RWPE1 (cell line): ENCODE data around the gene BRWD1.
A peak's percentile ranks its signal among the peaks of the same experiment; 100 is the strongest.
"Not testable (repeated sequence)": the region's sequence is repeated elsewhere in the genome, so short reads cannot be mapped to it uniquely, and the experiment has no call there.

Source experiments
- CTCF ChIA-PET: fragments of 350-600 bp; sonication (Branson Sonifier 250); formaldehyde crosslinking; extraction: SDS; loops from one replicate; lab custom pipeline; 2021; lab: Yijun Ruan, JAX
- POLR2A ChIA-PET: fragments of 400-600 bp; formaldehyde crosslinking; extraction: SDS; loops from one replicate; lab custom pipeline; 2020; ENCODE audit warnings: antibody characterized with exemption; ENCODE audit not compliant: low non-redundant PET; lab: Yijun Ruan, JAX
- DNase-seq: peaks from one replicate; pipeline ENCODE4 v3.0.0; 2012; ENCODE audit warnings: low spot score
- H3K27ac ChIP-seq: fragments of 450-650 bp; 2 replicates; pipeline ENCODE4 v1.5.1; 2017
- CTCF ChIP-seq: fragments of 450-650 bp; conservative IDR thresholded peaks from 2 replicates; pipeline ENCODE4 v1.5.1; 2017; ENCODE audit warnings: low read depth, mild to moderate bottlenecking

Gene BRWD1

DNA sequence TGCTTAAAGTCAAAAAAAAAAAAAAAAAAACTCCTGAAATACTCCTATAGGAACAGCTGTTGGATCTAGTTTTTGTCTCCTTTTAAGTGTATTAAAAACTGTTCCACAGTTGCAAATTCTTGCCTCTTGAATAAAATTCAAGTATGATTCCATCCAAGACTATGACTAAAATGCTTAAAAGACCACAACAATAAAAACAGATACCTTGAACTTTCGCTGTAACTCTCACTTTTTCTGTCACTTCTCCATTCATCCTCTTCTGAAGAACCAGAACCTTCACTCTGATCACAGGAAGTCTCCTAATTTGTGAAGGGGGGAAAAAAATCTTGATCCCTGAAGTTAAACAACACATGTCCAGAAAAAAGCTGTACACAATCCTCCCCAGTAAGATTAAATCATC is 75.2 kb downstream of the BRWD1 start:
- POLR2A ChIA-PET: no interaction called here
- DNase-seq: no peak
- CTCF ChIA-PET: interaction anchor here (0.5 to 0.6 kb wide), 2 partner anchors 12 to 90 kb away, joined by 3 to 4 read pairs; no protein-coding TSS in a partner anchor

DNA sequence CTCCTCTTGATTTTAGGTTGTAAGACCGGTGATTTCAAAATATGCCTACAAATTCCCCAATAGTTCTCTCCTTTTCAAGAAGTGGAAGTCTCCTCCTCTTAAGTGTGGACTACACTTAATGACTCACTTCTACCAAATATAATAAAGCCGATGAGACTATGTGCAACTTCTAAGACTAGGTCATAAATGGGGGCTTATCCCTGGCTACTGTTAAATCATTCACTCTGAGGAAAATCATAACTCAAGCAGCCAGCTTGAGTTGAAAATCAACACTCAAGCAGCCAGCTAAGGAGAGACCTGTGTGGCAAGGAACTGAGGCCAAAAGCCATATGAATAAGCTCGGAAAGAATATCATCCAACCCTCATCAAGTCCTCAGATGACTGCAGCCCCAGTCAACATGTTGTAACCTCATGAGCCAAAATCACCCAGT is 80.6 kb downstream of the BRWD1 start:
- POLR2A ChIA-PET: no interaction called here
- TF ChIP-seq CTCF: no peak
- DNase-seq: no peak
- H3K27ac ChIP-seq: no peak overlapping the region
- CTCF ChIA-PET: no interaction called here

More for the DNA sequence above, 75.2 kb downstream of the BRWD1 start:
- no peak overlapping the region for H3K27ac ChIP-seq
- no peak for TF ChIP-seq CTCF

GRCh38 chr21:39224930-39225329 is 88.5 kb downstream of the BRWD1 start:
- ChIA-PET CTCF (no interaction called here), POLR2A (no interaction called here)
- H3K27ac ChIP-seq: no peak overlapping the region
- no peak for DNase-seq
- no peak for TF ChIP-seq CTCF

DNA sequence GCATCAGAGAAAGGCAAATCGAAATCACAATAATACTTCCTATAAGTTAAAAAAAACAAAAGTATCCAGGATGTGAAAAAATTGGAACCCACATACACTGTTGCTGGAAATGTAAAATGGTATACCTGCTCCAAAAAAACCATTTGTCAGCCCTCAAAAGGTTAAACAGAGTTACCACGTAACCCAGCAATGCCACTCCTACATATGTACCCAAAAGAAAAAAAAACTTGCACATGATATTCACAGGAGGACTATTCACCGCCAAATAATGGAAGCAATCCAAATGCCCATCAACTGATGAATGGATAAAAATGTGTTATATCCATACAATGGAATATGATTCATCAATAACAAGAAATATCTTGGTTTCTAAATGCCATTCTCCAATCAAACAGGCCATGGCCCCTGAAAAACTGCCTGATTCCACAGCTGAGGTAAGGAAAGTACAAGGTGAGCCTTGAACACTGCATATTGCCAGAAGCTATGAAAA is 91.4 kb downstream of the BRWD1 start:
- CTCF ChIA-PET: no interaction called here
- peak; percentile 4 for DNase-seq
- POLR2A ChIA-PET: interaction anchor here (0.6 kb wide), 1 partner anchor 166 kb away, joined by 3 read pairs; no protein-coding TSS in a partner anchor
- H3K27ac ChIP-seq: no peak overlapping the region
- TF ChIP-seq CTCF: no peak

GRCh38 chr21:39221282-39221996 is 92.0 kb downstream of the BRWD1 start:
- DNase-seq: no peak
- ChIA-PET CTCF (interaction anchor here (1.0 kb wide), 1 partner anchor 34 kb away, joined by 3 read pairs; no protein-coding TSS in a partner anchor), POLR2A (interaction anchor here (0.6 kb wide), 1 partner anchor 166 kb away, joined by 3 read pairs; no protein-coding TSS in a partner anchor)
- TF ChIP-seq CTCF: no peak
- no peak overlapping the region for H3K27ac ChIP-seq

- POLR2A ChIA-PET, DNase-seq, H3K27ac ChIP-seq: not testable (repeated sequence)
- CTCF ChIA-PET: interaction anchor here (0.6 to 1.0 kb wide), 2 partner anchors 17 to 33 kb away, joined by 3 read pairs; no protein-coding TSS in a partner anchor
Observed at GRCh38 chr21:39220875-39221274, 92.6 kb downstream of the BRWD1 start.

GRCh38 chr21:39220150-39220549 is 93.3 kb downstream of the BRWD1 start:
- CTCF ChIA-PET: interaction anchor here (0.6 kb wide), 3 partner anchors 16 to 1707 kb away, joined by 3 to 5 read pairs (median 3); no protein-coding TSS in a partner anchor
- TF ChIP-seq CTCF: no peak
- no peak overlapping the region for H3K27ac ChIP-seq
- POLR2A ChIA-PET: no interaction called here
- no peak for DNase-seq
